Stimulated activated CD4-positive, alpha-beta T cell treated with anti-CD3 and anti-CD28 coated beads, TNF-alpha, amount 100 ng/mL, for 4 hours (primary cell): ENCODE measurements around the gene INHA.

Experiments used
- DNase-seq, 3 experiments: peaks; one replicate each; pipeline ENCODE4 v3.0.0-alpha.2; 2020; ENCODE audit warnings: low read depth in 3 of 3

The INHA gene, protein sequence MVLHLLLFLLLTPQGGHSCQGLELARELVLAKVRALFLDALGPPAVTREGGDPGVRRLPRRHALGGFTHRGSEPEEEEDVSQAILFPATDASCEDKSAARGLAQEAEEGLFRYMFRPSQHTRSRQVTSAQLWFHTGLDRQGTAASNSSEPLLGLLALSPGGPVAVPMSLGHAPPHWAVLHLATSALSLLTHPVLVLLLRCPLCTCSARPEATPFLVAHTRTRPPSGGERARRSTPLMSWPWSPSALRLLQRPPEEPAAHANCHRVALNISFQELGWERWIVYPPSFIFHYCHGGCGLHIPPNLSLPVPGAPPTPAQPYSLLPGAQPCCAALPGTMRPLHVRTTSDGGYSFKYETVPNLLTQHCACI

DNA sequence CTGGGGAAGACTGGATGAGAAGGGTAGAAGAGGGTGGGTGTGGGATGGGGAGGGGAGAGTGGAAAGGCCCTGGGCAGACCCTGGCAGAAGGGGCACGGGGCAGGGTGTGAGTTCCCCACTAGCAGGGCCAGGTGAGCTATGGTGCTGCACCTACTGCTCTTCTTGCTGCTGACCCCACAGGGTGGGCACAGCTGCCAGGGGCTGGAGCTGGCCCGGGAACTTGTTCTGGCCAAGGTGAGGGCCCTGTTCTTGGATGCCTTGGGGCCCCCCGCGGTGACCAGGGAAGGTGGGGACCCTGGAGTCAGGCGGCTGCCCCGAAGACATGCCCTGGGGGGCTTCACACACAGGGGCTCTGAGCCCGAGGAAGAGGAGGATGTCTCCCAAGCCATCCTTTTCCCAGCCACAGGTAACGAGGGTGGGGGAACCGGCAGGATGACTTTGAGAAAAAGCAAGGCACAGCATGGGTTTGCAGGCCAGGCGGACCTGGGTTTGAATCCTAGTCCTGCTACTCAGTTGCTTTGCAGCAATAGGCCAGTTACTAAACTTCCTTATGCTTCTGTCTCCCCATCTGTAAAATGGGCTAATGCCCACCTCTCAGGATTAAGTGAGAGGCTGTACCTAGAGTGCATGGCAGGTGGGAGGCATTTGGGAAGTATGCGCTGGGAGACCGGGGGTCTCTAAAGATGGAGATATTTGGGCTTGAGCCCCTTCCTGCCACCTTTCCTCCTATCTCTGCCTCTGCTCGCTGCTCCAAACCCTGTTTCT lies at the start of gene INHA:
TSS of gene INHA (plus strand) at position 74 of the 765 bp plus-strand sequence. CDS start at position 139, 65 bp downstream.
- no peak for DNase-seq

DNA sequence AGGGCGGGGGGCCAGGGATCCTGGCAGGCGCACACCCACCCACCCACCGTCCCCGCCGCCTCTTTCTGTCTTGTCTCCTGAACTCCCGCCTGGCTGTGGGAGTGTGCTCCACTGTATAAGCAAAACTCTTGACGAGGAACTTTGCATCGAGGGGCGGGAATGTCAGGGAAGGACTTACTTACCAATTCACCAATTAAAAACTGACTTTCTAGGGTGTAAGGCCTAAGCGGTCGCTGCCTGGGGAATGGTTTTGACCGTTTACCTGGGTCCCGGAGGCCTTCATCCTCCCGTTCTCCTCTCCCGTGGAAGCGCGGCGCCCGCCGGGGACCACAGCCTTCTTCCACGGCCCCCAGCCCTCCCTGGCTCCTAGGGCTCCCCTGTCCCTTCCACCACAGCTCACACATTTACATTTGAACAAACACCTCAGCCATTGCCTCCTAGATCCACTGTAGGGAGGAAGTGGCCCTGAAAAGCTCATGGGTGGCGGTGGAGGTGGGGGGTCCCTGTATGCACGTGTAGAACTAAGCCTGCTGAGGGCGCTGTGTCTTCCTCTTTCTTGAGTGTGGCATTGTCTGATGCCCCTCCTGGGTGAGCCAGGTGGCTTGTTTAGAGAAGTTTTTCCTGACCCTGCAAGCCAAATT lies 49.0 kb upstream of the INHA start:
- DNase-seq, result no peak

DNA sequence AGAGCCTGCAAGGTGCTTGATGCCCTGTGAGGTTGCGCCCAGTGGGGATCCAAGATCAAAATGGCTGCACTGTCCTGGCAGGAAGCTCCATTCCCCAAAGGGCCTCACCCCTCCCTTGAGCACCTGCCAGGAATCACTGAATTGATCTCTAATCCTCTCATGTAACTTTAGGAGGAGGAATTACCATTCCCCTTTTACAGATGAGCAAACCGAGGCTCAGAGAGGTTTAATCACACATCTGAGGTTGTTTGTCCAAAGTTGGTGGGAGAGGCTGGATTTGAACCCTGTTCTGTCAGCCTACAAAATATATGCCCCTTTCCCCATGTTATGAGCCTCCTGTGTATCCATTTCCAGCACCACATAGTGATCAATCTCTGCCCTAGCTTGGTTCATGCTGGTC lies 47.3 kb upstream of the INHA start:
- no peak for DNase-seq

DNA sequence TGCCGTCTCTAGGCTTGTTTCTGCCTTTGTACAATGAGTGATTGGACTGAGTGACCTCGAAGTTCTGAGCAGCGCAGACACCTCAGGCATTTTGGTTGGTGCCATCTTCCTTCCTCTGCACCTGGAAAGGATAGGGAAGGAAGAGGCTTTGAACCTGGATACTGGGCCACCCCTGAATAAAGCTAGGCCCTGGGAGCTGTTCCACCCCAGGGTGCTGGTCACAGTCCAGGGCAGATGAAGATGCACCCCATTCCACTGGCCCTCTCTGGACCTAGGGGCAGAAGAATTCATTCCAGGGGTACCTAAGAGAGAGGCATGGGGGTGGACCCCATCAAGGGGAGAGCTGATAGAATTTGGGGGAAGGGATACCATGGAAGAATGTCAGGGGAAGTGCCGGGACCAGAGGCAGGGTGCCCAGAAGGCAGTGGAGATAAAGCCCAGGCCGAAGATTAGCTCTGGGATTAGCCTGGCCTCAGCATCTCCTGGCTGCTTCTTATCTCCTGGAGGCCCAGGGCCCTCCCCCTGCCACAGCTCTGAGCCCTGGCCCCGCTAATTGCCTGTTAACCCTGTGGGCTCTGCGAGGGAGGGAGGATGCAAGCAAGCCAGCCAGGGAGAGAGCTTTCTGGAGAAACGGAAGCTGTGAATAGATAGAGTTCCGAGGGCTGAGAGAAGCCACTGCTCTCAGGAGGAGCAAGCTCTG lies 46.4 kb upstream of the INHA start:
- DNase-seq, result no peak

DNA sequence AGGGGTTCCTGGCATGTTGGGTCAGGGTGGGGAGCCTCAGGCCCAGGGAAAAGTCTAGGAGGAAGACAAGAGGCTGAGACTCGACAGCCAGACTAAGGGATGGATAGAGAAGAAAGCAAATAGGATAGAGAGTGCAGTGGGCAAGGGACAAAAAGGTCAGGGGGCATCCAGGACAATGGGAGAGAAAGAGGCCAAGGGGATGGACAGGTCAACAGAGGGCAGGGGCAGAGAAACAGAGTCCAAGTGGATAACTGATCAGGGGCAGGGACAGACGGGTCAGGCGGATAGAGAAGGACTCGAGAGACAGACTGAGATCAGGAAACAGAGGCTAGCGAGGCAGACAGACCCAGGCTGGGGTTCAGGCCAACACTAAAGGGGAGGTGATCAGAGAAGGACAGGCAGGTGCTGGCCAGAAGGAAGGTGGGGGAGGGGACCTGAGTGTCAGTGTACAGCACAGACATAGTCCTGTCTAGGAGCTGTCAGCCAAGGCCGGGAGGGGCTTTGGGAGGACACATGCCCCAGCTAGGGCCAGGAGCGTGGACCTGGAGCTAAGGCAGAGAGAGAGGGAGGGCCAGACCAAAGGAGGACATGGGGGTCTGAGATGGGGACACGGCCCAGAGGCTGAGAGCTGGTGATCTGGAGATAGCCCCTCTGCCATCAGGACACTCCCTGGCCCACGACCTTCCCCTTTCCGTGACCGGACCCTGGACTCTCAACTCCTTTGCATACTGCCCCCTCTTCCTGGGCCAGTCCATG lies 45.6 kb upstream of the INHA start:
- DNase-seq, result no peak

DNA sequence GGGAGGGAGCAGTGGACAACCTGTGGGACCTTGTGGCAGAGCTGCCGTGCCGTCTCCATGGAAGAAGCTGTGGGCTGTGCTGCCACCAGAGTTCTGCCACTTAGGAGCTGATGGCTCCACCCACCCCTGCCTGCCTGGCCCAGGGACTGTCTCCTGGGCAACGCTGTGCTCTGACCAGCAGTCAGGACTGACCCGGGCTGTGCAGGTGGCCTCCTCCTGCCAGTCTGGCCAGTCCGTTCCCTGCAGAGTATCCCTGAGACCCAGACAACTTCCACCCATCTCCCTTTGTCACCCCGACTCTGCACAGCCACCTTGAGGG lies 45.1 kb upstream of the INHA start:
- DNase-seq, result no peak

DNA sequence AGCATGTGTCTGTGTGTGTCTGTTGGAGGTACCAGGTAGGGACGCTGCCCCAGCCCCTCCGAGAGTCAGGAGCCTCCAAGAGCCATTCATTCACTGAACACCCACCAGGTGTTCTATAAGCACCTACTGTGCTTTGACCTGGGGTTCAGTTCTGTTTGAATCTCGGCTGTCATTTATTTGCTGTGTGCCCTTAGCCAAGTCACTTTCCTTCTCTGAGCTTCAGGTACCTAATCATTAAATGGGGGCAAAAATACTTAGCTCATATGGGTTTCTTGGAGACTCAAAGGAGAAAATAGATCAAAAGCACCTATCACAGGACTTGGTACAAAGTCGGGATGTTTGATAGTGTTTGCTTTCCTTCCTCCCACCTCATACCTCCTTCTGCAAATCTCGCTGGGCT lies 44.6 kb upstream of the INHA start:
- no peak for DNase-seq

DNA sequence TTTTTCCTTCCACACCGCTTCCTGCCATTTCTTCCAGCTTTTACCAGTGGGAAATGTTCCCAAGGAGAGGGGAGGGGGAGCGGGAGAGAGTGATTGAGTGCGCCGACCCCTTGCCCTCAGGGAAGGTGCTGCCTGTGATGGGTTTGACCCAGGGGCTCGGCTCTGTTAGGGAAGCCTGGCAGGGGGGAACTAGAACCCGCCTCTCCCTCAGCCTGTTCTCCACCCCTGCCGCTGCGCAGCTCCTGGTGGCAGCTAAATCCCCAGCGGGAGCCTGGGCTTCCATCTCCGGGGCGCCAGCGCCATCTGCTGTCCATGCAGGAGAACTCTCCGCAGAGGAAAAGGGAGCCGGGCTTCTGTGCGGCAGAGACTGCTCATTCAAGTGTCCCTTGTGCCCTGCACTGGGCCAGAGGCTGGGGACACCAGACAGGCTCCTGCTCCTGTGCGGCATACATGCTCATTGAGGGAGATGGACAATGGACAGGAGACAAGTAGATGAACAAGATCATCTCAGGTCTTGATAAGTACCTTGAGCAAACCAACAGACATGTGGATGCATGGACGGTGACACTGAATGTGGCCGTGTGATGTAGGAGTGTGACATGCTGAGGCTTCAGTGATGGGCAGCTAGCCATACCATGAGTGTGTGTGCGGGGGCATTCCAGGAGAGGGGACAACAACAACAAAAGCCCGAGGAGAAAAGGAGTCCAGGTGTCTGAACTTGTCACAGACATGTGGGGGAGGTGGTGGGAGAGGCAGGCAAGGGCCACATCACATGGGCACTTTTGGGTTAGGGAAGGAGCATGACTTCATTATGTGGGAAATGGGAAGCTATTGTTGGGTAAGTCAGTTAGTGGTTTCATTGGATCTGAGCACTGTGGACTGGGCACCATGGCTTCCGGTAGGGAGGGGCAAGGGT lies 41.8 kb upstream of the INHA start:
- DNase-seq, result peak; percentile 68 to 80 (median 76)

DNA sequence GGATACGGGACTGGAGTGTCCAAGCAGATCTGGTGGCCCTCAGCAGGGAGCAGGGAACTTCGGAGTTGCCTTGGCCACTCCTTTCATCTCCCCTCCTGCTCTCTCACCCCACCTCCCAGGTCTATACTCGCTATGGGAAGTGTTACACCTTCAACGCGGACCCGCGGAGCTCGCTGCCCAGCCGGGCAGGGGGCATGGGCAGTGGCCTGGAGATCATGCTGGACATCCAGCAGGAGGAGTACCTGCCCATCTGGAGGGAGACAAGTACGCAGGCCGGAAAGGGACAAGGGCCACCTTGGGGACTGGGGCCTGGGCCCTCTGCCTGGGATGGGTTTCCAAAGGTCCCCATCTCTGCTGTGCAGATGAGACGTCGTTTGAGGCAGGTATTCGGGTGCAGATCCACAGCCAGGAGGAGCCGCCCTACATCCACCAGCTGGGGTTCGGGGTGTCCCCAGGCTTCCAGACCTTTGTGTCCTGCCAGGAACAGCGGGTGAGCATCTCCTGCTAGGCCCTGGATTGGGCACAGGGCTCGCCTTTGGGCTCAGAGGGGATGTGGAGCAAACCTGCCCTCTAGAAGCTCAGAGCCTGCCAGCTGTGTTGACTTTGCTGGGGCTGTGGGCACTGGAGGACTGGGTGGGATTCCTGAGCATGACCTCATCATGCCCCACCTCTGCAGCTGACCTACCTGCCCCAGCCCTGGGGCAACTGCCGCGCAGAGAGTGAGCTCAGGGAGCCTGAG lies 40.3 kb upstream of the INHA start:
- DNase-seq, result no peak

DNA sequence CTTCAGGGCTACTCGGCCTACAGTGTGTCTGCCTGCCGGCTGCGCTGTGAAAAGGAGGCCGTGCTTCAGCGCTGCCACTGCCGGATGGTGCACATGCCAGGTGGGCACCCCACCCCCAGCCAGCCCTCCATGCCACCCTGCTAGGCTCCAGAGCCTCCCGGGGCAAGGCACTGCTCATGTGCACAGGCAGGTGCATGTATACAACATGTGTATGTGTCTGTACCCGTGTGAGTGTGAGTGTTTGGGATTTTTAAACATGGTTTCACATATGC lies 39.8 kb upstream of the INHA start:
- no peak for DNase-seq

DNA sequence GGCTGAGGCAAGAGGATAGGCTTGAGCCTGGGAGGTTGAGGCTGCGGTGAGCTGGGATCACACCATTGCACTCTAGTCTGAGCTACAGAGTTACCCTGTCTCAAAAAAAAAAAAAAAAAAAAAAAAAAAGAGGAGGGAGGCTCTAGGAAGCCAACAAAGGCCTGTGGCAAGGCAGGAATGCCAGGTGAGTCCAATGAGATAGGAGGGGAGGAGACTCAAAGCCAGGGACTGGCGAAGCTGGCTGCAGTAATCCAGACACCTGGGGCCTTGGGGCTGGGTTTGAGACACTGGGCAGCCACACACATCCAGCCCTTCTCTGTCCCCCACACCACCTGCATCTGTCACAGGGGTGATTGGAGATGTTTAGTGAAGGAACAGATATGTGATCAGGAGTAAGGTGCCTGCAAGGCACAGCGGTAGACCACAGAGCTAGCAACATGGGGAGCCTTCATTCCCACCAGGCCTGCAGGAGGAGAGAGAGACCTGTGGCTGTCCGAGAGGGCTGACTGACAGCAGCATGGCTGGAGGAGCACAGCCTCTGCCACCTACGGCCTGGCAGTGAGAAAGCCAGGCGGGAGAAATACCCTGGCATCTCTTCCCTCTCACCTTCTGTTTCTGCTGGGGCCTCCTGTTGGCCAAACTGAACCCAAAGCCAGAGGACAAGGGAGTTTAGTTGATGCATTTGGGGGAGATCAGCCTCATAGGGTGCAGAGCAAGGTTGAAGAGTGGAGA lies 38.0 kb upstream of the INHA start:
- no peak for DNase-seq

DNA sequence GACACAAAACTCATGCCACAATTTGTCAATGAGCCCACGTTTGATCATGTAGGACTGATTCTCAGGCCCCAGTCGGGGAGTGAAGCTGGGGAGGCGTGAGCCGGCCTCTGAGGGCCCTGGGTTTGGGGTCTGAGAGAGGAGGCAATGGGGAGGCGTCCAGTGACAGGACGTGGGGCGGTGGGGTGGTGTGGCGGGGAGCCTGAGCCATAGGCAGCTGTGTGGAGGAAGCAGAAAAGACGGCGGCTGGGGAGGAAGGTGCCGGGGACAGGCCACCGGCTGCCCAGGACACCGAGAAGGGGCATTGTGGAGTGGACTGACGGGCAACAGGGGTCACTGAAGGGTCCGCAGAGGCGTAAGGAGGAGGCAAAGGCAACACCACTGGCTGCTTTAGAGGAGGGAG lies 35.7 kb upstream of the INHA start:
- DNase-seq, result no peak

DNA sequence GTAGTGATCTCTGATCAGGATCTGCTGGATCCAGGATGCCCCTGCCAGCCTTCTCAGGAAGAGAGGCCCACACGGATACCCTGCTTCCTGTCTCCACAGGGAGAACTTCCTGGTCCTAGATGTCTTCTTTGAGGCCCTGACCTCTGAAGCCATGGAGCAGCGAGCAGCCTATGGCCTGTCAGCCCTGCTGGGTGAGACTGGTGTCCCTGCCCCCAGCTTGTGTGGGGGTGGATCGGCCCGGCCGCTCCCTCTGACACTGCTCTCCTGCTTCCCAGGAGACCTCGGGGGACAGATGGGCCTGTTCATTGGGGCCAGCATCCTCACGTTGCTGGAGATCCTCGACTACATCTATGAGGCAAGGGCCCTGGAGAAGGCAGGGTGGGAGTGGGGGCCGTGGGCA lies 35.1 kb upstream of the INHA start:
- DNase-seq, result no peak

DNA sequence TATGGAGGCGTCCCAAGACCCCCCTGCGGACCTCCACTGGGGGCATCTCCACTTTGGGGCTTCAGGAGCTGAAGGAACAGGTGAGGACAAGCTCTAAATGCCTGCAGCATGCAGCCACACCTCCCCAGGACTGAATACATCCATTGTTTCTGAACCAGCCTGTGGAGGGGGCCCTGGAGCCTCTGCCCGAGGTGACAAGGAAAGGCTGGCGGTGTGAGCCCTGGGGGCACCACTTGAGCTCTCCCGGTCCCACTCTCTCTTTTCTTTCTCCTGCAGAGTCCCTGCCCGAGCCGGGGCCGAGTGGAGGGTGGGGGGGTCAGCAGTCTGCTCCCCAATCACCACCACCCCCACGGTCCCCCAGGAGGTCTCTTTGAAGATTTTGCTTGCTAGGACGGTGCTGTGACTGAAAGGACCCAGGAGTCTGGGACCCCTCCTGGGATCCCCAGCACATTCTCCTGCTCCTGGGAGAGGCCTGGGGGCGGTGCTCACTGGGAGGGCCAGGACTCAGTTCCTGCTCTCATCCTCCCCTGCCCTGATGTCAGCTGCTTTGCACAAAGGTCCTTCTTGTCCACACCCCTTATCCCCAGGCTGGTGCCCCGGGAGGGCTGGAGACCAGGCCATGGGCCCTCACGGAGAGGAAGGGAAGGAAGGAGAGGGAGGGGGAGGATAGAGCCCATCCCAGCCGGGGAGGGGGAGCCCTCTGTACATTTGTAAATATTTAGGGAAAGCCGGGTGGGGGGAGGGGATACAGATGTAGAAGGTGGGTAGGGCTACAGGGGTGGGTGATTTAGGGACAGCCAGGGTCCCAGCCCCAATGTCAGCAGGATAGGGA lies 34.2 kb upstream of the INHA start:
- DNase-seq, result no peak

DNA sequence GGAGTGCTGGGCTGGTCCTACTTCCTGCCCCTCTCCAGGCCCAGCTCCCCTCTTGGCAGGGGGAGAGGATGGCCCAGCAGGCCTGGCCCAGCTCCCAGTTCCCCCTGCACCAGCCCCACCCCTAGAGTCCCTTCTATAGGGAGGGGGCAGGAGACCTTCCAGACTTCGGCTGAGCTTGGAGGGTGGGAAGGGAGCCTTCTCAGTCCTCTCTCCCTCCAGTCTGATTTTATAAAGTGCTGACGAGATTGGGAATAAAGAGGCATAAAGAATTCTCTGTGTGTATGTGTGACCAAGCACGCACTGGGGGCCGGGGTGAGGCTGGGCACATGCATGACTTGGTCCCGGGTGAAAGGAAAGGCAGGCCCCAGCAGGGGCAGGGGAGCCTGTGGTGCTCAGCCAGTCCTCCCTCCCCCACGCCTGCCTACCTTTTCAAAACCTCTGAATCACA lies 33.6 kb upstream of the INHA start:
- DNase-seq, result no peak

DNA sequence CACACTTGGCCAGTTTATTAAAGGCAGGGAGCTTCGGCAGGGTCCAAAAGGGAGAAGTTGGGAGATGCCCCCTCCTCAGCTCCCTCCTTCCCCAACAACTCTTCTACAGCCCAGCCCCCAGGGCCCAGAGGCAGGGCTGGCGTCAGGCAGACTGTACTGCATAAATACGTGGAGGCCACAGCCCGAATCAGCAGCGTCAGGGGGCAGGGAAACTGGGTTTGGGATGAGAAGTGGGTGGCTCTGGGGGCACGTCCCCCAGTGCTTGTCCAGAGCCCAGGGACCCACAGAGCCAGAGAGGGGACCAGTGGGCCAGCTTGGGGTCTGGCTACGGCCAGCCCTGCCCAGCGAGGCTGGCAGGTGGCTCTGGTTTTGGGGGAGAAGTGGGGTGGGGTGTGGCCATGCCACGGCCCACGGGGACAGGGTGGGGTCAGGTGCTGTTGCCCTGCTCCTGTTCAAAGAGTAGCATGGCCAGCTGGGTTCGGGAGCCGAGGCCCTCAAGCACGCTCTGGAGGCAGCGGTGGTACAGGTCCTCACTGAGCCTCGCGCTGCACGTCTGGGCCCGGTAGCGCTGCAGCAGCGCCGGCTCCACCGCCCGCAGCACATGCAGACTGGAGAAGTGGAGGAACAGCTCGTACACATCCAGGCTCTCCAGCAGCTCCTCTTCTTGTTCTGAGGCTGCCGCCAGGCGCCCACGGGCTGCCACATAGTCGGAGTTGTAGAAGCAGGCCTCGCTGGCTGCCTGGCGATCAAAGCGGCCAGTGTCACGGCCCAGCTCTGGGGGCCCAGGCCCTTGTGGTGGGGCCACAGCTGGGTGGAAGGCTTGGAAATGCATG lies 32.9 kb upstream of the INHA start:
- no peak for DNase-seq

DNA sequence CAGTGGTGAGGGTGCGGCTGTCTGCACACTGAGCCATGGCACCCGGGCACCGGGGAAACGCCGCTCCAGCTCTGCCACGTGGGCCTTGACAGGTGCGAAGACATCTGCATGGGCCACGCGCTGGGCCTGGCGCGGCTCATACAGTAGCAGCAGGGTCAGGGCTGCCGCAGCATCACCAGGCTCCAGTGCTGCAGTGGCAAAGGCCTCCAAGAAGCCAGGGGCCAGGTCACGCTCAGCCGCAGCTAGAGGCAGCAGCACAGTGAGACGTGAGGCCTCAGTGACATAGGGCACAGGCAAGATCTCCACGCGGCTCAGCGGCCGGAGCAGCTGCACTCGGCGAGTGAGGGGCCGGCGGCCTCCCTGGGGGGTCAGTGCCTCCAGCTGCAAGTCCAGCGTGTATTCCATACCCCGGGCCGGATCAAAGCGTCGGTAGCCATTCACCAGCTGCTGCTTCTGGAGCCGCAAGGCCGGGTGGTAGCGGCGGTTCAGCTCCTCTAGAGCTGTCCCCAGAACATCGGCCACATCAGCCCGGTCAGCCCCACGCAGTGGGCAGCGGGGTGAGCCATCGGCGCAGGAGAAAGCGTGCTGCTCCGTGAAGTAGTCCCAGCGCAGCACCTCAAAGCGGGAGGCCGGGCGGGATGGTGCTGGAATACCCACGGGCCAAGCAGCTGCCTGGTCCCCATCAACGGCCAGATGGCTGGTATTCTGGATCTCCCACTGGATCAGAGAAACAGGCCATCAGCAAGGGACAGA lies 32.0 kb upstream of the INHA start:
- DNase-seq, result no peak
